SK-N-SH (cell line): ENCODE results near the gene GJD4. TPM values are rescaled to one million over a fixed set of nuclear protein-coding genes. Genes with fewer than 3 reads are reported as not detected.

Experiments
- CTCF ChIA-PET: fragments of 300-600, 350-600 bp; formaldehyde crosslinking; extraction: SDS; loops from one replicate; lab custom pipeline; 2021; lab: Yijun Ruan, JAX
- POLR2A ChIA-PET: fragments of 350-600 bp; sonication (Branson Sonifier 250); formaldehyde crosslinking; extraction: SDS; loops from one replicate; lab custom pipeline; 2020; ENCODE audit warnings: antibody characterized with exemption, inconsistent platforms; lab: Yijun Ruan, JAX
- DNase-seq: peaks from one replicate; pipeline ENCODE4 v3.0.0; 2012
- H2AFZ ChIP-seq: fragments of 200-600 bp; sonication (generic); 2 replicates; pipeline ENCODE4 v1.8.1; 2016; ENCODE audit warnings: antibody characterized with exemption, mild to moderate bottlenecking, low read depth
- H3F3A ChIP-seq: fragments of 200-600 bp; sonication (generic); replicated peaks from 2 replicates; pipeline ENCODE3; 2016; ENCODE audit warnings: antibody characterized with exemption, mild to moderate bottlenecking; ENCODE audit not compliant: insufficient read depth
- H3K27ac ChIP-seq, 2 experiments: fragments of 200-500 bp in 1 of 2; fragments of 200-600 bp in 1 of 2; sonication (Bioruptor generic) in 1 of 2; sonication (generic), shearing (Covaris generic) in 1 of 2; 2 replicates each; pipeline versions ENCODE4 v1.5.1 to v1.6.1; 2014 to 2016; ENCODE audit warnings: low read depth in 2 of 2, inconsistent platforms in 1 of 2, low read length in 1 of 2, mild to moderate bottlenecking in 1 of 2, mixed read lengths in 1 of 2
- H3K27me3 ChIP-seq: fragments of 200-600 bp; sonication (generic), shearing (Covaris generic); 2 replicates; pipeline ENCODE4 v1.6.1; 2016; ENCODE audit warnings: mixed run types; ENCODE audit not compliant: insufficient read depth
- H3K36me3 ChIP-seq, 2 experiments: fragments of 200-500 bp in 1 of 2; fragments of 200-600 bp in 1 of 2; sonication (Bioruptor generic) in 1 of 2; sonication (generic) in 1 of 2; replicated peaks in 1 of 2; 2 replicates each; pipeline versions ENCODE3 to v1.5.1; 2014 to 2016; ENCODE audit warnings: low read length in 1 of 2, mild to moderate bottlenecking in 1 of 2; ENCODE audit not compliant: insufficient read depth in 2 of 2, control insufficient read depth in 1 of 2
- H3K4me1 ChIP-seq, 2 experiments: fragments of 200-500 bp in 1 of 2; fragments of 200-600 bp in 1 of 2; sonication (Bioruptor generic) in 1 of 2; sonication (generic), shearing (Covaris generic) in 1 of 2; 2 replicates each; pipeline versions ENCODE4 v1.5.1 to v1.6.1; 2014 to 2016; ENCODE audit warnings: low read depth in 1 of 2, low read length in 1 of 2, mixed run types in 1 of 2; ENCODE audit not compliant: insufficient read depth in 2 of 2, control insufficient read depth in 1 of 2
- H3K4me2 ChIP-seq: fragments of 200-600 bp; sonication (generic), shearing (Covaris generic); 2 replicates; pipeline ENCODE4 v1.6.1; 2017; ENCODE audit warnings: mixed run types
- H3K4me3 ChIP-seq, 2 experiments: fragments of 200-500 bp in 1 of 2; fragments of 200-600 bp in 1 of 2; sonication (Bioruptor generic) in 1 of 2; sonication (generic), shearing (Covaris generic) in 1 of 2; 2 replicates each; pipeline versions ENCODE4 v1.5.1 to v1.8.1; 2014 to 2016; ENCODE audit warnings: low read depth in 2 of 2, inconsistent platforms in 1 of 2, low read length in 1 of 2, mild to moderate bottlenecking in 1 of 2, mixed read lengths in 1 of 2, moderate library complexity in 1 of 2
- H3K79me2 ChIP-seq: fragments of 200-600 bp; sonication (generic); 2 replicates; pipeline ENCODE4 v1.8.1; 2017; ENCODE audit warnings: mild to moderate bottlenecking; ENCODE audit not compliant: insufficient read depth
- H3K9ac ChIP-seq: fragments of 200-600 bp; sonication (generic); 2 replicates; pipeline ENCODE4 v1.6.1; 2017; ENCODE audit warnings: mixed run types
- H3K9me2 ChIP-seq: fragments of 200-600 bp; sonication (generic); 2 replicates; pipeline ENCODE4 v1.6.1; 2017; ENCODE audit warnings: mixed run types
- H3K9me3 ChIP-seq: fragments of 200-600 bp; sonication (generic); 2 replicates; pipeline ENCODE4 v1.6.1; 2017; ENCODE audit warnings: mixed run types, mild to moderate bottlenecking, moderate library complexity
- H4K20me1 ChIP-seq: fragments of 200-600 bp; sonication (generic); 2 replicates; pipeline ENCODE4 v1.6.1; 2017; ENCODE audit warnings: mild to moderate bottlenecking, mixed run types; ENCODE audit not compliant: insufficient read depth
- CHD2 ChIP-seq: fragments of 150-350 bp; IDR thresholded peaks from 2 replicates; pipeline ENCODE4 v1.6.1; 2018; ENCODE audit warnings: low read length; ENCODE audit not compliant: partially characterized antibody
- ELF1 ChIP-seq: IDR thresholded peaks from 2 replicates; pipeline ENCODE4 v1.4.0; 2012
- EP300 ChIP-seq, 2 experiments: IDR thresholded peaks; 2 replicates each; pipeline versions ENCODE4 v1.4.0 to v1.6.1; 2012; ENCODE audit warnings: borderline replicate concordance in 1 of 2, low read depth in 1 of 2, low read length in 1 of 2
- GATA2 ChIP-seq: sonication (generic); formaldehyde crosslinking; IDR thresholded peaks from 2 replicates; pipeline ENCODE4 v1.5.0; 2020; ENCODE audit warnings: mild to moderate bottlenecking, missing genetic modification reagents
- MXI1 ChIP-seq: IDR thresholded peaks from 2 replicates; pipeline ENCODE4 v1.6.1; 2012; ENCODE audit warnings: mild to moderate bottlenecking, low read depth, low read length, improper control_type of control experiment
- NFIC ChIP-seq: IDR thresholded peaks from 2 replicates; pipeline ENCODE4 v1.4.0; 2012; ENCODE audit warnings: borderline replicate concordance
- RCOR1 ChIP-seq: fragments of 150-350 bp; IDR thresholded peaks from 2 replicates; pipeline ENCODE4 v1.6.1; 2017; ENCODE audit warnings: antibody characterized with exemption, low read length
- SIN3A ChIP-seq: IDR thresholded peaks from 2 replicates; pipeline ENCODE4 v1.6.1; 2012; ENCODE audit warnings: low read depth, mild to moderate bottlenecking, low read length, moderate library complexity, borderline replicate concordance
- SMC3 ChIP-seq: IDR thresholded peaks from 2 replicates; pipeline ENCODE4 v1.6.1; 2012; ENCODE audit warnings: low read depth, low read length, improper control_type of control experiment
- TCF12 ChIP-seq: IDR thresholded peaks from 2 replicates; pipeline ENCODE4 v1.4.0; 2012
- WGBS: methylation state at CpG from one replicate; pipeline ENCODE4 v1.1.6; 2017; ENCODE audit warnings: low lambda C conversion rate; 5-methylcytosine and 5-hydroxymethylcytosine counted together
- polyA plus RNA-seq, 3 experiments: library from polyadenylated mRNA; depleted of rRNA; stranded (reverse); fragments of >200 nt; gene quantifications; 2 replicates each; pipeline ENCODE4 v1.2.3, GENCODE V29; 2012
- TF ChIP-seq, protein P1 (sequence below): IDR thresholded peaks from 2 replicates; pipeline ENCODE4 v1.6.1; 2012; ENCODE audit warnings: mild to moderate bottlenecking, low read depth, low read length, moderate library complexity
- TF ChIP-seq, protein P2 (sequence below): IDR thresholded peaks from 2 replicates; pipeline ENCODE4; 2012
- TF ChIP-seq, protein P3 (sequence below): fragments of 200-600 bp; sonication (generic); IDR thresholded peaks from 2 replicates; pipeline ENCODE4 v1.6.1; 2017; ENCODE audit warnings: antibody characterized with exemption, mild to moderate bottlenecking, moderate library complexity
- TF ChIP-seq, protein P4 (sequence below): fragments of 150-350 bp; IDR thresholded peaks from 2 replicates; pipeline ENCODE4 v1.6.1; 2016; ENCODE audit warnings: mild to moderate bottlenecking, low read depth, low read length
- TF ChIP-seq, protein P5 (sequence below): IDR thresholded peaks from 2 replicates; pipeline ENCODE4 v1.4.0; 2012; ENCODE audit warnings: low read depth
- TF ChIP-seq, protein P6 (sequence below): IDR thresholded peaks from 2 replicates; pipeline ENCODE4 v1.4.0; 2012; ENCODE audit warnings: low read depth, borderline replicate concordance

The GJD4 gene
- polyA plus RNA-seq, 1 of the 3 experiments (the other 2 are of a cell fraction), result not detected

DNA sequence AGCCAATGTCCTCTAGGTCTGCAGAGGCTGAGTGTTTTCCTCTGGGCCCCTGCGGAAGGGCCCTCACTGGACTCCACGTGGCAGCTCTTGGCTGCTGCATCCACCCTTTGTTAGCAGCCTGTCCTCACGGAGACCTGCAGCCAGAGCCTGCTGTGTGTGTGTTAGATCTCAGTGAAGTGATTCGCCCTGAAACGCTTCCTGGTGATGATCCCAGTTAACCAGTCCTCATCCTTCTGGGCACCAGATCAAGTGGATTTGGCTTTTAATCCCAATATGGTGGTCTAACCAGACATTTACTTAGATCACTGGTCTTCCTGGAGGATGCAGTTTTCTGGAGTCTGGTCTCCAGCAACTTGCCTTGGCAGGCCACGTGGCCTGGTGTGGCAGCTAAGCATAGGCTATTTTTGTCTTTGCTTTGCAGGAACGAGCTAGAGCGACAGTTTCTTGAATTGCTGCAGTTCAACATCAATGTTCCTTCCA, 39.5 kb upstream of the GJD4 start:
- Histone ChIP-seq H3K9me3 (no peaks in the 10 kb centered on the region), H3K27me3 (no peaks in the 10 kb centered on the region), H3K36me3 (peaks cover 3 to 46% of the 10 kb centered on the region in 2 experiments), H3K9me2 (no peaks in the 10 kb centered on the region), H3K4me1 (peaks cover 5 to 12% of the 10 kb centered on the region in 2 experiments; a peak in 2 of 4 replicates)
- POLR2A ChIA-PET, result no interaction called here
- no peak for DNase-seq
- no peak for TF ChIP-seq NFIC
- no peak for TF ChIP-seq TCF12
- TF ChIP-seq, protein P1, sequence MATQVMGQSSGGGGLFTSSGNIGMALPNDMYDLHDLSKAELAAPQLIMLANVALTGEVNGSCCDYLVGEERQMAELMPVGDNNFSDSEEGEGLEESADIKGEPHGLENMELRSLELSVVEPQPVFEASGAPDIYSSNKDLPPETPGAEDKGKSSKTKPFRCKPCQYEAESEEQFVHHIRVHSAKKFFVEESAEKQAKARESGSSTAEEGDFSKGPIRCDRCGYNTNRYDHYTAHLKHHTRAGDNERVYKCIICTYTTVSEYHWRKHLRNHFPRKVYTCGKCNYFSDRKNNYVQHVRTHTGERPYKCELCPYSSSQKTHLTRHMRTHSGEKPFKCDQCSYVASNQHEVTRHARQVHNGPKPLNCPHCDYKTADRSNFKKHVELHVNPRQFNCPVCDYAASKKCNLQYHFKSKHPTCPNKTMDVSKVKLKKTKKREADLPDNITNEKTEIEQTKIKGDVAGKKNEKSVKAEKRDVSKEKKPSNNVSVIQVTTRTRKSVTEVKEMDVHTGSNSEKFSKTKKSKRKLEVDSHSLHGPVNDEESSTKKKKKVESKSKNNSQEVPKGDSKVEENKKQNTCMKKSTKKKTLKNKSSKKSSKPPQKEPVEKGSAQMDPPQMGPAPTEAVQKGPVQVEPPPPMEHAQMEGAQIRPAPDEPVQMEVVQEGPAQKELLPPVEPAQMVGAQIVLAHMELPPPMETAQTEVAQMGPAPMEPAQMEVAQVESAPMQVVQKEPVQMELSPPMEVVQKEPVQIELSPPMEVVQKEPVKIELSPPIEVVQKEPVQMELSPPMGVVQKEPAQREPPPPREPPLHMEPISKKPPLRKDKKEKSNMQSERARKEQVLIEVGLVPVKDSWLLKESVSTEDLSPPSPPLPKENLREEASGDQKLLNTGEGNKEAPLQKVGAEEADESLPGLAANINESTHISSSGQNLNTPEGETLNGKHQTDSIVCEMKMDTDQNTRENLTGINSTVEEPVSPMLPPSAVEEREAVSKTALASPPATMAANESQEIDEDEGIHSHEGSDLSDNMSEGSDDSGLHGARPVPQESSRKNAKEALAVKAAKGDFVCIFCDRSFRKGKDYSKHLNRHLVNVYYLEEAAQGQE, result no peak
- TF ChIP-seq, protein P2, sequence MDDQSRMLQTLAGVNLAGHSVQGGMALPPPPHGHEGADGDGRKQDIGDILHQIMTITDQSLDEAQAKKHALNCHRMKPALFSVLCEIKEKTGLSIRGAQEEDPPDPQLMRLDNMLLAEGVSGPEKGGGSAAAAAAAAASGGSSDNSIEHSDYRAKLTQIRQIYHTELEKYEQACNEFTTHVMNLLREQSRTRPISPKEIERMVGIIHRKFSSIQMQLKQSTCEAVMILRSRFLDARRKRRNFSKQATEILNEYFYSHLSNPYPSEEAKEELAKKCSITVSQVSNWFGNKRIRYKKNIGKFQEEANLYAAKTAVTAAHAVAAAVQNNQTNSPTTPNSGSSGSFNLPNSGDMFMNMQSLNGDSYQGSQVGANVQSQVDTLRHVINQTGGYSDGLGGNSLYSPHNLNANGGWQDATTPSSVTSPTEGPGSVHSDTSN, result no peak
- TF ChIP-seq CHD2, result no peak
- no peak for TF ChIP-seq ELF1
- no peak for TF ChIP-seq RCOR1
- no peak for TF ChIP-seq EP300 (IDR thresholded peaks at IDR 0.05; ENCODE audit: borderline replicate concordance in 1 of 2, low read depth in 1 of 2, low read length in 1 of 2)
- TF ChIP-seq, all 33 proteins: peak for 0
- H3K27ac ChIP-seq, result no peak overlapping the region; a peak in 1 of 4 replicates
- no peak overlapping the region for H3K4me2 ChIP-seq
- CTCF ChIA-PET, result interaction anchor here (1.5 kb wide), 1 partner anchor 325 kb away, joined by 4 read pairs; no protein-coding TSS in a partner anchor
- no peaks in the 10 kb centered on the region for H3K79me2 ChIP-seq
- 100% methylated on average over 4 of the region's 8 CpGs for WGBS
- no peak overlapping the region for H2AFZ ChIP-seq
- no peak overlapping the region for H3K4me3 ChIP-seq
- H3F3A ChIP-seq, result no peaks in the 10 kb centered on the region
- no peaks in the 10 kb centered on the region for H4K20me1 ChIP-seq
- no peak overlapping the region for H3K9ac ChIP-seq

DNA sequence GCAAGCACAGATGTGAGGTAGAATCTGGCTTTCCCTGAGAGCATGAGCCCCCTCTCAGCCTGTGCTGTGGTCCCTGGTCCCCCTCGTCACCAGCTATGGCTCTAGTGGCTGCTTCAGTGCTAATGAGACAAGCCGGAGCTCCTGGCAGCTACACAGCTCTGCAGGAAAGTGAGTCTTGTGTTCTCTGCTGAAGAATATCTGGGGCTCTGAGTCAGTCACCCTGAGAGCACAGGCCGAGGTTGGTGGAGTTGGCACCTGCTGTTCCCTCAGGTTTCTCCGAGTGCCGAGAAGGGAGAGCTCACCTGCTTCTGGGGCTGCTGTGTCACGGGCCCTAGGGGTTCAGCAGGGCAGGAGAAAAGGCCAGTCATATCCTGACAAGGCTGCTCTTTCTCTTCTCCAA, 37.2 kb upstream of the GJD4 start:
- Histone ChIP-seq H3K4me2 (no peak overlapping the region), H2AFZ (no peak overlapping the region), H4K20me1 (no peaks in the 10 kb centered on the region), H3K9me3 (no peaks in the 10 kb centered on the region), H3K27ac (no peak overlapping the region), H3K36me3 (peaks cover 9 to 49% of the 10 kb centered on the region in 2 experiments), H3F3A (no peaks in the 10 kb centered on the region), H3K79me2 (no peaks in the 10 kb centered on the region), H3K4me1 (peaks cover 5 to 12% of the 10 kb centered on the region in 2 experiments; a peak in 2 of 4 replicates), H3K9ac (no peak overlapping the region), H3K4me3 (no peak overlapping the region), H3K27me3 (no peaks in the 10 kb centered on the region), H3K9me2 (no peaks in the 10 kb centered on the region)
- CTCF ChIA-PET, result interaction anchor here (0.6 kb wide), 1 partner anchor 140 kb away, joined by 3 read pairs; no protein-coding TSS in a partner anchor
- WGBS, result 94% methylated on average over 5 of the region's 6 CpGs
- DNase-seq, result no peak
- POLR2A ChIA-PET, result no interaction called here
- TF ChIP-seq, protein P3, sequence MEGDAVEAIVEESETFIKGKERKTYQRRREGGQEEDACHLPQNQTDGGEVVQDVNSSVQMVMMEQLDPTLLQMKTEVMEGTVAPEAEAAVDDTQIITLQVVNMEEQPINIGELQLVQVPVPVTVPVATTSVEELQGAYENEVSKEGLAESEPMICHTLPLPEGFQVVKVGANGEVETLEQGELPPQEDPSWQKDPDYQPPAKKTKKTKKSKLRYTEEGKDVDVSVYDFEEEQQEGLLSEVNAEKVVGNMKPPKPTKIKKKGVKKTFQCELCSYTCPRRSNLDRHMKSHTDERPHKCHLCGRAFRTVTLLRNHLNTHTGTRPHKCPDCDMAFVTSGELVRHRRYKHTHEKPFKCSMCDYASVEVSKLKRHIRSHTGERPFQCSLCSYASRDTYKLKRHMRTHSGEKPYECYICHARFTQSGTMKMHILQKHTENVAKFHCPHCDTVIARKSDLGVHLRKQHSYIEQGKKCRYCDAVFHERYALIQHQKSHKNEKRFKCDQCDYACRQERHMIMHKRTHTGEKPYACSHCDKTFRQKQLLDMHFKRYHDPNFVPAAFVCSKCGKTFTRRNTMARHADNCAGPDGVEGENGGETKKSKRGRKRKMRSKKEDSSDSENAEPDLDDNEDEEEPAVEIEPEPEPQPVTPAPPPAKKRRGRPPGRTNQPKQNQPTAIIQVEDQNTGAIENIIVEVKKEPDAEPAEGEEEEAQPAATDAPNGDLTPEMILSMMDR, result no peak
- TF ChIP-seq MXI1 (no peak), SMC3 (no peak), SIN3A (no peak), GATA2 (CRISPR knock-in tag) (no peak)
- TF ChIP-seq, protein P2, result no peak
- TF ChIP-seq, protein P4, sequence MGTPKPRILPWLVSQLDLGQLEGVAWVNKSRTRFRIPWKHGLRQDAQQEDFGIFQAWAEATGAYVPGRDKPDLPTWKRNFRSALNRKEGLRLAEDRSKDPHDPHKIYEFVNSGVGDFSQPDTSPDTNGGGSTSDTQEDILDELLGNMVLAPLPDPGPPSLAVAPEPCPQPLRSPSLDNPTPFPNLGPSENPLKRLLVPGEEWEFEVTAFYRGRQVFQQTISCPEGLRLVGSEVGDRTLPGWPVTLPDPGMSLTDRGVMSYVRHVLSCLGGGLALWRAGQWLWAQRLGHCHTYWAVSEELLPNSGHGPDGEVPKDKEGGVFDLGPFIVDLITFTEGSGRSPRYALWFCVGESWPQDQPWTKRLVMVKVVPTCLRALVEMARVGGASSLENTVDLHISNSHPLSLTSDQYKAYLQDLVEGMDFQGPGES, result no peak
- TF ChIP-seq, protein P5, sequence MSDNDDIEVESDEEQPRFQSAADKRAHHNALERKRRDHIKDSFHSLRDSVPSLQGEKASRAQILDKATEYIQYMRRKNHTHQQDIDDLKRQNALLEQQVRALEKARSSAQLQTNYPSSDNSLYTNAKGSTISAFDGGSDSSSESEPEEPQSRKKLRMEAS, result no peak
- TF ChIP-seq, protein P6, sequence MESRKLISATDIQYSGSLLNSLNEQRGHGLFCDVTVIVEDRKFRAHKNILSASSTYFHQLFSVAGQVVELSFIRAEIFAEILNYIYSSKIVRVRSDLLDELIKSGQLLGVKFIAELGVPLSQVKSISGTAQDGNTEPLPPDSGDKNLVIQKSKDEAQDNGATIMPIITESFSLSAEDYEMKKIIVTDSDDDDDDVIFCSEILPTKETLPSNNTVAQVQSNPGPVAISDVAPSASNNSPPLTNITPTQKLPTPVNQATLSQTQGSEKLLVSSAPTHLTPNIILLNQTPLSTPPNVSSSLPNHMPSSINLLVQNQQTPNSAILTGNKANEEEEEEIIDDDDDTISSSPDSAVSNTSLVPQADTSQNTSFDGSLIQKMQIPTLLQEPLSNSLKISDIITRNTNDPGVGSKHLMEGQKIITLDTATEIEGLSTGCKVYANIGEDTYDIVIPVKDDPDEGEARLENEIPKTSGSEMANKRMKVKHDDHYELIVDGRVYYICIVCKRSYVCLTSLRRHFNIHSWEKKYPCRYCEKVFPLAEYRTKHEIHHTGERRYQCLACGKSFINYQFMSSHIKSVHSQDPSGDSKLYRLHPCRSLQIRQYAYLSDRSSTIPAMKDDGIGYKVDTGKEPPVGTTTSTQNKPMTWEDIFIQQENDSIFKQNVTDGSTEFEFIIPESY, result no peak
